ENCODE results near the gene DCAKD. TPM values are rescaled to one million over a fixed set of nuclear protein-coding genes. Genes with fewer than 3 reads are reported as not detected.

The DCAKD gene
- total and polyA plus RNA-seq, 2 of the 8 experiments (the other 6 are each of a cell fraction or from before 2014, with no cell fraction given) = 35.6 to 52.9 TPM

DNA sequence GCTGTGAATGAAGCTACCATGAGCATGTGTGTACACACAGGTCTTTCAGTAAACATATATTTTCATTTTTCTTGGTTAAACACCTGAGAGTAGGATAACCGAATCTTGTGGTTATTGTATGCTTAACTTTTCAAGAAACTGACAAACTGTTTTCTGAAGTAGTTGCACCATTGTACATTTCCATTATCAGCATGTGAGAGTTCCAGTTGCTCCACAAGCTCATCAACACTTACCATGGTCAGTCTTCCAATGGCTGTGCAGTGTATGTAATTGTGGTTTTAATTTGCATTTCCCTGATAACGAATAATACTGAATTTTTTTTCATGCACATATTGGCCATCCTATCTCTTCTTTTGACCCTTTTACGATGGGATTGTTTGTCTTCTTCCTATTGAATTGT is 52.0 kb downstream of the DCAKD start (continued):
- TF ChIP-seq, protein P1, sequence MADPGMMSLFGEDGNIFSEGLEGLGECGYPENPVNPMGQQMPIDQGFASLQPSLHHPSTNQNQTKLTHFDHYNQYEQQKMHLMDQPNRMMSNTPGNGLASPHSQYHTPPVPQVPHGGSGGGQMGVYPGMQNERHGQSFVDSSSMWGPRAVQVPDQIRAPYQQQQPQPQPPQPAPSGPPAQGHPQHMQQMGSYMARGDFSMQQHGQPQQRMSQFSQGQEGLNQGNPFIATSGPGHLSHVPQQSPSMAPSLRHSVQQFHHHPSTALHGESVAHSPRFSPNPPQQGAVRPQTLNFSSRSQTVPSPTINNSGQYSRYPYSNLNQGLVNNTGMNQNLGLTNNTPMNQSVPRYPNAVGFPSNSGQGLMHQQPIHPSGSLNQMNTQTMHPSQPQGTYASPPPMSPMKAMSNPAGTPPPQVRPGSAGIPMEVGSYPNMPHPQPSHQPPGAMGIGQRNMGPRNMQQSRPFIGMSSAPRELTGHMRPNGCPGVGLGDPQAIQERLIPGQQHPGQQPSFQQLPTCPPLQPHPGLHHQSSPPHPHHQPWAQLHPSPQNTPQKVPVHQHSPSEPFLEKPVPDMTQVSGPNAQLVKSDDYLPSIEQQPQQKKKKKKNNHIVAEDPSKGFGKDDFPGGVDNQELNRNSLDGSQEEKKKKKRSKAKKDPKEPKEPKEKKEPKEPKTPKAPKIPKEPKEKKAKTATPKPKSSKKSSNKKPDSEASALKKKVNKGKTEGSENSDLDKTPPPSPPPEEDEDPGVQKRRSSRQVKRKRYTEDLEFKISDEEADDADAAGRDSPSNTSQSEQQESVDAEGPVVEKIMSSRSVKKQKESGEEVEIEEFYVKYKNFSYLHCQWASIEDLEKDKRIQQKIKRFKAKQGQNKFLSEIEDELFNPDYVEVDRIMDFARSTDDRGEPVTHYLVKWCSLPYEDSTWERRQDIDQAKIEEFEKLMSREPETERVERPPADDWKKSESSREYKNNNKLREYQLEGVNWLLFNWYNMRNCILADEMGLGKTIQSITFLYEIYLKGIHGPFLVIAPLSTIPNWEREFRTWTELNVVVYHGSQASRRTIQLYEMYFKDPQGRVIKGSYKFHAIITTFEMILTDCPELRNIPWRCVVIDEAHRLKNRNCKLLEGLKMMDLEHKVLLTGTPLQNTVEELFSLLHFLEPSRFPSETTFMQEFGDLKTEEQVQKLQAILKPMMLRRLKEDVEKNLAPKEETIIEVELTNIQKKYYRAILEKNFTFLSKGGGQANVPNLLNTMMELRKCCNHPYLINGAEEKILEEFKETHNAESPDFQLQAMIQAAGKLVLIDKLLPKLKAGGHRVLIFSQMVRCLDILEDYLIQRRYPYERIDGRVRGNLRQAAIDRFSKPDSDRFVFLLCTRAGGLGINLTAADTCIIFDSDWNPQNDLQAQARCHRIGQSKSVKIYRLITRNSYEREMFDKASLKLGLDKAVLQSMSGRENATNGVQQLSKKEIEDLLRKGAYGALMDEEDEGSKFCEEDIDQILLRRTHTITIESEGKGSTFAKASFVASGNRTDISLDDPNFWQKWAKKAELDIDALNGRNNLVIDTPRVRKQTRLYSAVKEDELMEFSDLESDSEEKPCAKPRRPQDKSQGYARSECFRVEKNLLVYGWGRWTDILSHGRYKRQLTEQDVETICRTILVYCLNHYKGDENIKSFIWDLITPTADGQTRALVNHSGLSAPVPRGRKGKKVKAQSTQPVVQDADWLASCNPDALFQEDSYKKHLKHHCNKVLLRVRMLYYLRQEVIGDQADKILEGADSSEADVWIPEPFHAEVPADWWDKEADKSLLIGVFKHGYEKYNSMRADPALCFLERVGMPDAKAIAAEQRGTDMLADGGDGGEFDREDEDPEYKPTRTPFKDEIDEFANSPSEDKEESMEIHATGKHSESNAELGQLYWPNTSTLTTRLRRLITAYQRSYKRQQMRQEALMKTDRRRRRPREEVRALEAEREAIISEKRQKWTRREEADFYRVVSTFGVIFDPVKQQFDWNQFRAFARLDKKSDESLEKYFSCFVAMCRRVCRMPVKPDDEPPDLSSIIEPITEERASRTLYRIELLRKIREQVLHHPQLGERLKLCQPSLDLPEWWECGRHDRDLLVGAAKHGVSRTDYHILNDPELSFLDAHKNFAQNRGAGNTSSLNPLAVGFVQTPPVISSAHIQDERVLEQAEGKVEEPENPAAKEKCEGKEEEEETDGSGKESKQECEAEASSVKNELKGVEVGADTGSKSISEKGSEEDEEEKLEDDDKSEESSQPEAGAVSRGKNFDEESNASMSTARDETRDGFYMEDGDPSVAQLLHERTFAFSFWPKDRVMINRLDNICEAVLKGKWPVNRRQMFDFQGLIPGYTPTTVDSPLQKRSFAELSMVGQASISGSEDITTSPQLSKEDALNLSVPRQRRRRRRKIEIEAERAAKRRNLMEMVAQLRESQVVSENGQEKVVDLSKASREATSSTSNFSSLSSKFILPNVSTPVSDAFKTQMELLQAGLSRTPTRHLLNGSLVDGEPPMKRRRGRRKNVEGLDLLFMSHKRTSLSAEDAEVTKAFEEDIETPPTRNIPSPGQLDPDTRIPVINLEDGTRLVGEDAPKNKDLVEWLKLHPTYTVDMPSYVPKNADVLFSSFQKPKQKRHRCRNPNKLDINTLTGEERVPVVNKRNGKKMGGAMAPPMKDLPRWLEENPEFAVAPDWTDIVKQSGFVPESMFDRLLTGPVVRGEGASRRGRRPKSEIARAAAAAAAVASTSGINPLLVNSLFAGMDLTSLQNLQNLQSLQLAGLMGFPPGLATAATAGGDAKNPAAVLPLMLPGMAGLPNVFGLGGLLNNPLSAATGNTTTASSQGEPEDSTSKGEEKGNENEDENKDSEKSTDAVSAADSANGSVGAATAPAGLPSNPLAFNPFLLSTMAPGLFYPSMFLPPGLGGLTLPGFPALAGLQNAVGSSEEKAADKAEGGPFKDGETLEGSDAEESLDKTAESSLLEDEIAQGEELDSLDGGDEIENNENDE (IDR thresholded peaks at IDR 0.05; ENCODE audit: insufficient replicate concordance, low read length) = no peak
- no peak for TF ChIP-seq CHD2 (IDR thresholded peaks at IDR 0.05; ENCODE audit: low read length)
- TF ChIP-seq CREB1 (IDR thresholded peaks at IDR 0.05) = no peak
- no peak for TF ChIP-seq BRCA1 (IDR thresholded peaks at IDR 0.05; ENCODE audit: low read depth, low read length)
- TF ChIP-seq ZNF274 (IDR thresholded peaks at IDR 0.05; ENCODE audit: borderline replicate concordance, extremely low read depth, low read length) = no peak
- no peak for TF ChIP-seq POLR2A (IDR thresholded peaks at IDR 0.05; ENCODE audit: control extremely low read depth in 1 of 2, low read depth in 2 of 2, low read length in 2 of 2)
- no peak for TF ChIP-seq CTBP2 (IDR thresholded peaks at IDR 0.05; ENCODE audit: borderline replicate concordance, insufficient read depth, insufficient read length, low read length)
- no peak for TF ChIP-seq JUN (IDR thresholded peaks at IDR 0.05; ENCODE audit: low read depth, low read length)
- TF ChIP-seq PHF8 (conservative IDR thresholded peaks at IDR 0.05; ENCODE audit: low read depth, low read length) = no peak
- TF ChIP-seq HDAC2 (IDR thresholded peaks at IDR 0.05; ENCODE audit: borderline replicate concordance in 1 of 2, low read depth in 2 of 2, low read length in 2 of 2) = no peak
- no peak for TF ChIP-seq KDM4A (IDR thresholded peaks at IDR 0.05; ENCODE audit: low read depth, low read length, severe bottlenecking)
- no peak for TF ChIP-seq RBBP5 (IDR thresholded peaks at IDR 0.05; ENCODE audit: borderline replicate concordance, low read depth, low read length)
- TF ChIP-seq YY1 (IDR thresholded peaks at IDR 0.05; ENCODE audit: low read depth, low read length) = no peak
